ENCODE results near the gene ZBTB20.

DNA sequence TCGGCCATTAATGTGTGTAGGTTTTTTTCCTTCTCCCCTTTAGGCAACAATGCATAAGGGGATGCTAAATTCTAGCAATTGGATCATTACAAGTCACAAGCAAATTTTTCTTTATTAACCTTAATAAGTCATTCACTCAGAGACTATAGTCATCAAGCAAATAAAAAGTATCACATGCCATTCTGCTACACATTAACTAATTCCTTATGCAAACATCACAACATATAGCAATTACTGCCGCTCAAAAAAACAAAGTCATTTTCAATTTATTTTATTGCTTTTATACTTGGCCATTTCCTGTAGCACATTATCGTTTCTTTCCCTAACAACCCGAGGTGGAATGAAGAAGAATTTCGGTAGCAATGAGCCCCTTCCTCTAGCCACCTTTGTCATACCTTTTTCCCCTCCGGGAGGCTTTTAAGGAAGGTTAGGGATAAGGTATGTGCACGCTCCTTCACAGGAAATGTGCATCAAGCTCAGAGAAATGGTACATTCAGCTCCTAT, 432.1 kb downstream of the ZBTB20 start:
- TF ChIP-seq, protein P1, sequence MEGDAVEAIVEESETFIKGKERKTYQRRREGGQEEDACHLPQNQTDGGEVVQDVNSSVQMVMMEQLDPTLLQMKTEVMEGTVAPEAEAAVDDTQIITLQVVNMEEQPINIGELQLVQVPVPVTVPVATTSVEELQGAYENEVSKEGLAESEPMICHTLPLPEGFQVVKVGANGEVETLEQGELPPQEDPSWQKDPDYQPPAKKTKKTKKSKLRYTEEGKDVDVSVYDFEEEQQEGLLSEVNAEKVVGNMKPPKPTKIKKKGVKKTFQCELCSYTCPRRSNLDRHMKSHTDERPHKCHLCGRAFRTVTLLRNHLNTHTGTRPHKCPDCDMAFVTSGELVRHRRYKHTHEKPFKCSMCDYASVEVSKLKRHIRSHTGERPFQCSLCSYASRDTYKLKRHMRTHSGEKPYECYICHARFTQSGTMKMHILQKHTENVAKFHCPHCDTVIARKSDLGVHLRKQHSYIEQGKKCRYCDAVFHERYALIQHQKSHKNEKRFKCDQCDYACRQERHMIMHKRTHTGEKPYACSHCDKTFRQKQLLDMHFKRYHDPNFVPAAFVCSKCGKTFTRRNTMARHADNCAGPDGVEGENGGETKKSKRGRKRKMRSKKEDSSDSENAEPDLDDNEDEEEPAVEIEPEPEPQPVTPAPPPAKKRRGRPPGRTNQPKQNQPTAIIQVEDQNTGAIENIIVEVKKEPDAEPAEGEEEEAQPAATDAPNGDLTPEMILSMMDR (IDR thresholded peaks at IDR 0.05): no peak
- TF ChIP-seq POLR2A (IDR thresholded peaks at IDR 0.05): no peak
